ENCODE measurements around the gene IRF2BP2.
A peak's percentile ranks its signal among the peaks of the same experiment; 100 is the strongest.
"Not testable (repeated sequence)": the region's sequence is repeated elsewhere in the genome, so short reads cannot be mapped to it uniquely, and the experiment has no call there.

The IRF2BP2 gene

GRCh38 chr1:234600418-234601281, 9.3 kb downstream of the IRF2BP2 start:
- peak; percentile 65 for DNase-seq

GRCh38 chr1:234599617-234600417, 10.2 kb downstream of the IRF2BP2 start:
- DNase-seq = peak; percentile 94

- DNase-seq = no peak
Measured at GRCh38 chr1:234598974-234599616, 10.9 kb downstream of the IRF2BP2 start.

GRCh38 chr1:234597894-234598293, 12.1 kb downstream of the IRF2BP2 start:
- peak; percentile 55 for DNase-seq

GRCh38 chr1:234595899-234596298, 14.1 kb downstream of the IRF2BP2 start:
- no peak for DNase-seq

GRCh38 chr1:234594575-234594974, 15.4 kb downstream of the IRF2BP2 start:
- not testable (repeated sequence) for DNase-seq

DNA sequence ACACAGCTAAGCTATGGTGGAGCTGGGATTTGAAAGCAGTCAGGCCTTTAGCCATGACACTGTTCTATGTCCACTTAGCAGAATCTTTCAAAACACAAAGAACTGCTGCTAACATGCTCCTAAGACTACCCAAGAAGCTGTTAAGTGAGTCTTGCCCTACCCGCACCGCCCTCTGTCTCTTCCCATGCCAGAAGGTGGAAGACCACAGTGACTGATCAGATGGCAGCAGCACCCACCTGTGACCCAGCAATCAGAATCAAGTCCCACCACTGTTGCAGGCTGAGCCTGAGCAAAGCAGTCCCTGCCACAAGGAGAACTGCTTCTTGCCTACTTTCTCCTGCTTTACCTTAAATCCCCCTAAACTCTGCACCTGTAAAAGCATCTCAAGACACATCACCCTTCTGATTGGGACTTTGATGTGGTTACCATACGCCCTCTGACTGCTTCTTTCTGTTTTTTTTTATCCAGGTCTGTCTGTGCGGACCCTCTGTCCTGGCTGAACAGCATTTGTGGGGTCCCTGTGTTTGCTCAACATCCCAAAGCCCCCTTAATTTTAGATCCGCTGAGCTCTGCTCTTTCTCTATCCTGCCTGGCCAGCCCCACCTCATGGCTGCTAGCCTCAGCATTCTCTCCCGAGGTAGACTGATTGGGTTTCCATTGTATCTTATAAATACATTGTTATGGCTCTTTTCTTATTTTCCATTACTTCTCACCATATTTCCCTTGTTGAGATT, 16.0 kb downstream of the IRF2BP2 start:
- DNase-seq = no peak

GRCh38 chr1:234593109-234593508, 16.9 kb downstream of the IRF2BP2 start:
- no peak for DNase-seq

DNA sequence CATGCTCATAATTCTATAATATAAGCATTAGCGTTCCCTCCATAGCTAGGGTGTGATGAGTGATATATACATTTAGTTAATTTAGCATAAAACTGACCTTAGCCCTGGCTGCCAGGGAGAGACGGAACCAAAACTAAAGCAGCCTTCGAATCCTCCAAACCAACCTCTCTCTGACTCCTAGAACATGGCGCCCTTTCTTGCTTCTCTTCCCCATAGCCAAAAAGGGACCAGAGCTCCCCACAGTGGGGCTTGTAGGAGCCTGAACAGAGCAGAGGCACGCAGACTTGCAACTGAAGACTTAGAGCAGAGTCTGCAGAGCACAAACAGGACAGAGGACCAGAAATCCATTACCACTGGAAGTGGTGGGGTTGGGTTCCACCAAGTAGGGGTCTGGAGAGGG, 17.7 kb downstream of the IRF2BP2 start:
- DNase-seq = no peak

DNA sequence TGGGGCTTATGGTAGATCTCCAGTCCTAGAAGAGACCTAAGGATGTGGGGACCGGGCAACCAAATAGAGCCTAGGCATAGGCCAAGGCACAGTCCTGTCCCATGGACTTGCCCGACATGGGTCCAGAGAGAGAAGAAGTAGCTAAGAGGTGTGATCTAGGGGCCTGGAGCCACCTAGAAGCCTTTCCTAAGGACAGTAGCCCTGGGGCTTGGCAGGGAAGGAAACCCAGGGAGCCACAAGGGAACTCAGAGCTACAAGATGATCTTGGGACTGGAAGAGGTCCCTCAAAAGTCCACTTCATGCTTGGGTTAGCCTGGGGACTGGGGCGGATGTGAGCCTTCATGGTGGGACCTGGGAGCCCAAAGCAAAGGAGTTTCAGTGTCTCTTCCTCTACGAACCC, 18.8 kb downstream of the IRF2BP2 start:
- DNase-seq = no peak

DNA sequence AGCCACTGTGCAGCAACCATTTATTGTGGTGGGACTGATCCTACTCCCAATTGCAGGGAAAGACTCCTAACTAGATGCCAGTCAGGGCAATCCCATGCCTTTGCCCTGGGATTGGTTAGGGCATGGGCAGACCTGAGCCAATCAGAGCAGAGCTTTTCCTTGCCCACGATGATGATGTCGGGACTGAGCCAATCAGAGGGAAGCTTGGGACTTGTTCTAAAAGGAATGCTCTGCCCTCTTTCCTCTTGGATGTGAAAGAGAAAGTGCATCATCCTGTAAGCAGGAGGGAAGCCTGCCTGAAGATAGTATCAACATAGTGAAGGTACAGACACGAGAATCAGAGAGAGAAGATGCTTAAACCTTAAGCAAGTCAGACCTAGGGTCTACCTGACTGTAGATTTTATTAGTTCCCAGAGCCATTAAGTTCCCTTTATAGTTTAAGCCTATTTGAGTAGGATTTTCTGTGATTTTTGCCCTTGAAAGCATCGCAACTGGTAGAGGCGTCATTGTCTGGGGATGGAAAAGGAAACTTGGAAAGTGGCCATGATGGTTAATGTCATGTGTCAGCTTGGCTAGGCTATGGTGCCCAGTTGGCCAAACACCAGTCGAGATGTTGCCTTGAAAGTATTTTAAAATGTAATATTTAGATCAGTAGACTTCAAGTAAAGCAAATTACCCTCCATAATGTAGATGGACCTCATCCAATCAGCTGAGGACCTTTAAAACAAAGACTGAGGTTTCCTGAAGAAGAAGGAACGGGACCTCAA, 19.9 kb downstream of the IRF2BP2 start:
- DNase-seq = no peak

GRCh38 chr1:234589064-234589800, 20.7 kb downstream of the IRF2BP2 start:
- DNase-seq = no peak

- no peak for DNase-seq
Measured at GRCh38 chr1:234588386-234588785, 21.6 kb downstream of the IRF2BP2 start.

DNA sequence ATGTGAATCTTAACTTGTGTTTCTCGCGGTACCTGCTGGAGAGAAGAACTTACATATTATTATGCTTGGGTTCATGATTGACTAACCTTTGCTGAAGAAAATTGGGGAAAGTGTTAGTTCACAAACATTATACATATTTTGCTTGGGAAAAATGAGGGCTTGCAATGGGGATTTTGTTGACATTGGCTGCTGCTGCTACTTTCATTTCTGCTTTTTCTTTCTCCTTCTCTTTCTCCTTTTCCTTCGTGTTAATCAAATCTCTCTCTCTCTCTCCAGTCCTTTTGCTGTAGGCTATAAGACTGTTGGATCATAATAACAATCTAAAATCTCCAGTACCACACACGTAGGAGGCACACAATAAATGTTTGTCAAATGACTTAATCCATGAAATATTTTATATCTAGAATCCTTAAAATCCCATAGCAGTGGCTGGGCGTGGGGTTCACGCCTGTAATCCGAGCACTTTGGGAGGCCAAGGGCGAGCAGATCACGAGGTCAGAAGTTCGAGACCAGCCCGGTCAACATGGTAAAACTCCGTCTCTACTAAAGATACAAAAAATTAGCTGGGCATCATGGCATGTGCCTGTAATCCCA, 23.0 kb downstream of the IRF2BP2 start:
- DNase-seq = no peak

- DNase-seq = no peak
Measured at GRCh38 chr1:234586304-234586703, 23.7 kb downstream of the IRF2BP2 start.

DNA sequence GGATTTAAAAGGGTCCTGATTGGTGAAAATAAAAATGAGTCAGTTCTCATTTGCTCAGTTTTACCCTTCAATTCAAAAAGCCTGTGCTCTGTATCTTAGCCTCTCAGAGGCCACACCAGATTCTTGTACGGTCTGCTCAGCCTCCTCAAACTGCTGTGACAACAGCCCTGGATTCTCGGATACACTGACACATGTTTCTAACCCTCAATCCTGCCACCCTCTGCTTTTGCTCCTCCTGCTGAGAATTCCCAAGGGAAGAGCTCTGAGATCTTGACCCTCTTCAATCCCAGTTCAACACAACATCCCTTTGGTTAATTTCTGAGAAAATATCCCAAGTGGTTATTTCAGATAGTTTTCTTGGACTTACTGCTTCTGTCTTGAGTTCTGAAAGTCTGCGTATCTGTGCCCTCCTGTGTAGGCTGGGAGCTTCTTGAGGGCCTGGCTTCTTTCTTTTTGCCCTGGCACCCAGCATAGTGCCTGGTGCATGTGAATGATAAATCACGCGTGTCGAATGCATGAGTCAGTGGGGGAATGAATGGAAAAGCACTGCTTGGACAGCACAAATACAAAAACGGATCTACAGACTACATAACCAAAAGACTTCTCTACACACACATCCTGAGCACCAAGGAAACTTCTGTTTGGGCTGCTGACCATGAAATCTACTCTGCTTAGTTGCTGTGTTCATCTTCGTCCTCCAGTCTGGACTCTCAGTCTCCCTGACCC, 24.5 kb downstream of the IRF2BP2 start:
- peak; percentile 61 for DNase-seq

- DNase-seq = peak; percentile 61
Measured at GRCh38 chr1:234584926-234585325, 25.1 kb downstream of the IRF2BP2 start.

DNA sequence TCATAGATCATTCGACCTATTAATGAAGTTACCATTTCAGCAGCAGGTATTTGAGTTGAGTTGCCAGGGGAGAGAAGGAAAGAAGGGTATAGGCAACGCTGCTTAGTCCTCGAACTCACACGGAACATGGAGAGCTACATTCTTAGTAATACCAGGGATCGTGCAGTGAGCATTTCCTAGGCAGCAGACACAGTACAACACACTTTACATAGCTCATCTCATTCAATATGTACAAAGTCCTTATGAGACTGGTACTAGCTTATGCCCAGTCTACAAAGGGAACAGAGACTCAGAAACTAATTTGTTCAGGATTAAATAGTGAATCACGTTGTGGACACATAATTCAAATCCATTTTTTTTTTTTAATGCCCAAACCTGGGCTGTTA, 25.6 kb downstream of the IRF2BP2 start:
- DNase-seq = no peak

- no peak for DNase-seq
Measured at GRCh38 chr1:234583755-234584419, 26.1 kb downstream of the IRF2BP2 start.
